ENCODE data around the gene NAP1L1.

The NAP1L1 gene

DNA sequence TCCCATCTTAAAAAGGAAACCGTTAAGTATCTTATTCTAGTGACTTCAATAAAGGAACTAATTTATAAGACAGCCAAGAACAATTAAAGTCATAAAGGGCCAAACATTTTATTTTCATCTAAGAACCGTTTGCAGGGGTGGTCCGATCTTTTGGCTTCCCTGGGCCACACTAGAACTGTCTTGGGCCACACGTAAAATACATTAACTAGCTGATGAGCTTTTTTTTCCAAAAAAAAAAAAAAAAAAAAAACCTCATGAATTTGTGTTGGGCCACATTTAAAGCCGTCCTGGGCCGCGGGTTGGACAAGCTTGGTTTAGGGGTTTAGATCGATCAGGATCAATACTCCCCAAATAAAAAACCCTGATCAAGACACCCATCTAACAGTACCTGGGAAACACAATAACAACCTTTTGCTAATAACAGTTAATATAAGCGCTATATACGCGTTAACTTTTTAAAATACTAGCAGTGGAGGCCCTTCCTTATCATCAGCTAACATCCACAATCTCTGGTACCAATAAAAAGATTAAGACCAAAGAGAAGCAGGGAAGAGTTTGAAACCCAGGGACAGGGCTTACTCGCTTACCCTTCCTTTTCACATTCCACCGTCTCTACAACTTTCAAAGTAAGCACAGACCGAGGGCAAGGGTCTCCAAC lies 1.1 kb downstream of the NAP1L1 start:
- no peak for DNase-seq

DNA sequence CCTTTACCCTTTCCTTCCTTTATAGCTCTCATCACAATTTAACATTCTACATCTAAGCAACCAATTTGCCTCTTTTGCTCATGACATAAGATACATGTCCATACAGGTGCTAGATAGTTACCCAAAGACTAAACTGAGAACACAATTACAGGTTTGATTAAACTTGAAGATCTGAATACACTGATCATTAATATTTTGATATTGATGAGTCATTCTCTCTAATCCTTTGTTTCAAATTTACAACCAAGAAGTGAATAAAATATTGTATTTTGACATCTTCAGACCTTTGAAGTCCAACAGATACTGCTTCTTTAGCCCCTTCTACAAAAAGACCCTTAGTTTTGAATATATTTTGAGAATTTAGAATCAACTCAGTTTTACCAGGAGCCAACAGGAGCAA lies 2.6 kb downstream of the NAP1L1 start:
- no peak for DNase-seq

DNA sequence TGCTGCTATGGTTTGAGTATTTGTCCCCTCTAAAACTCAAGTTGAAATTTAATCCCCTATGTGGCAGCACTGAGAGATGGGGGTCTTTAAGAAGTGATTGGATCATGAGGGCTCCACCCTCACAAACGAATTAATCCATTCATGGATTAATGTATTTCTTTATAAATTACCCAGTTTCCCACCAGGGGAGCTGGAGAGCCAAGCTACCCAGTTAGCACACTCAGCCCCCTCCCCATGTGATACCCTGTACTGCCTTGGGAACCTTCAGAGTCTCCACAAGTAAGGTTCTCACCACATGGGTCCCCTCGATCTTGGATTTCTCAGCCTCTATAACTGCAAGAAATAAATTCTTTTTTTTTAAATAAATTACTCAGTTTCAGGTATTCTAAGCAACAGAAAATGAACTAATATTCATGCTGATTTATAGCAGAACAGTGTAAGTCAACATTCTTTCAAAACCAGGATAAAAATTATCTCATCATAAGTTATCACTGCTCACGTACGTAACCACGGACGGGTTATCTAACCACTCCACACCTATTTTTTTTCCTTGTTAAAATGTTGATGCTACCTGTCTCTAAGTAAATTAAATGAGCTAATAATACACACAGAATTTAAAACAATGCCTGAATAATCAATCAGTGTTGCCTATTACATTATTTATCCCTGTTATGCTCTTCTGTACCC lies 3.6 kb downstream of the NAP1L1 start:
- DNase-seq = peak in 1 of 2 experiments; percentile 7

DNA sequence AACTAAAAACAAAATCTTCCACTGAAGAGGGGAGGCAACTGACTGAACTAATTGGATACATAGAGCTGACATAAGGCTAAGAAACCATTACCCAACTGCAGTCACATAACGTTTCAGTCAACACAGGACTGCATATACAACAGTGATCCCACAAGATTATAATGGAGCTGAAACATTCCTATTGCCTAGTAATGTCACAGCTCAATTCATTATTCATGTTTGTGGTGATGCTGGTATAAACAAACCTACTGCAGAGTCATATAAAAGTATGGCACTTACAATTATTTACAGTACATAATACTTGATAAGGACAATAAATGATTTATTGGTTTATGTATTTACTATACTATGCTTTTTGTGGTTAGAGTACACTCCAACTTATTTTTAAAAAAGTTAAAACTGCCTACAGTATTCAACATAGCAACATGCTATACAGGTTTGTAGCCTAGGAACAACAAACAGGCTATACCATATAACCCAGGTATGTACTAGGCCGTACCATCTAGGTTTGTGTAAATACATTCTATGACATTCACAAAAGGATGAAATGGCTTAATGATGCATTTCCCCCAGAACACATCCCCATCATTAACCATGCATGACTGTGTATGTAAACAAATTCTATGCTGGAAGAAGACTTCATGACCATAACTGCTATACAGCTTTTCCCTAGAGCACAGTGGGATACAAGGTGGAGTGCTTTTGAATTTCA lies 4.3 kb downstream of the NAP1L1 start:
- no peak for DNase-seq

DNA sequence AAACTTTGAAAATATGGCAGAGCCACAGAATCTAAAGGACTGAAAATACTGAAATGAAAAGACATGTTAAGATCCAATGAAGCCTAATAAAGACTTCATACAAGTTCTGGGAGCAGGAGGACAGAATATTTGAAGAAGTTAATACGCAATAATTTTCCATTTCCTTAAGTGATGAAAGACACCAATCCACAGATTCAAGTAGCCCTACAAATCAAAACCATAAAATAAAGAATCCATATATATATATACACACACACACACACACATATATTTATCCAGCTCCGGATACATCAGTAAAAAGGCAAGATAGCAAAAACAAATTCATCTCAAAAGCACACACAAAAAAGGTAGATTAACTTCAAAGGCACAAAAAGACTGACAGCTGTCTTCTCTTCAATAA lies 5.7 kb downstream of the NAP1L1 start:
- no peak for DNase-seq

DNA sequence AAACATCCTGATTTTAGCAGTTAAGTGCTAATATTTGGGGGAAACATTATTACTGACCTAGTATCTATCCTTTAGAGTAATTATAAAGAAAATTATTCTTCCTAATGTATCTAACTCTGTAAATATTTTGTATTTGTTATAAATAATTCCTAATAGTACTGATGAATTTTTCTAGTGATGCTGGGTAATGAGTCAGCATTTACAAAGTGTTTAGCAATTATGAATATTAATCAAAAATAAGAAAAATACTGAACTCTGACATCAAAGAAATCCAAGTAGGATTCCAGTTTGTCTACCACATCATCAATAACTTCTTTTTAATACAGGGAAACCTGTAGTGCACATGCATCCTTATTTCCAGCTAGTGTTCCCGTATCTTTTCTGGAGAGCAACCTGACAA lies 9.0 kb downstream of the NAP1L1 start:
- no peak for DNase-seq

DNA sequence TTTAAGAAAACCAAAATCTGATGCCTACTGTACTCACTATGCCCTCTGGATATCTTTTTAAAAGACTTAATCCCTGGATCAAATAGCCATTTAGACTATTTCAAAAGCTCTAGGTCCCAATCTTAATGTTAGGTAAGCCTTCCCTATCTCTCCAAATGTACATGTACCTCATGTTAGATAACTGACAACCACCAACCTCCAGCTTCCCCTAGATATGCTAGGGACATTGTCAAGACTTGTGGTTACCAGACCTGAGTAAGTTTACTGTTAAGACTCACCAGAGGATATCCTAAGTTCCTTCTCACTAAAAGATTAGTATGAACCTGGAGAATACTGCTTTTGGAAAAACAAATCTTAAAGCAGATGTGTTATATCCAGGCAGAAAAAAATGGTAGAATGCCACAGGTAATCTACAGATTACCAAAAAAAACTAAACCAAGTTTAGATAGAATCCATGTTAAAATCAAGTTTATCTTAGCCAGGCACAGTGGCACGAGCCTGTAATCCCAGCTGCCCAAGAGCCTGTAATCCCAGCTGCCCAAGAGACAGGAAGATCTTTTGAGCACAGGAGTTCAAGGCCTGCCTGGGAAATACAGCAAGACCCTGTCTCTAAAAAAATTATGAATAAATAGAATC lies 9.7 kb downstream of the NAP1L1 start:
- no peak for DNase-seq

DNA sequence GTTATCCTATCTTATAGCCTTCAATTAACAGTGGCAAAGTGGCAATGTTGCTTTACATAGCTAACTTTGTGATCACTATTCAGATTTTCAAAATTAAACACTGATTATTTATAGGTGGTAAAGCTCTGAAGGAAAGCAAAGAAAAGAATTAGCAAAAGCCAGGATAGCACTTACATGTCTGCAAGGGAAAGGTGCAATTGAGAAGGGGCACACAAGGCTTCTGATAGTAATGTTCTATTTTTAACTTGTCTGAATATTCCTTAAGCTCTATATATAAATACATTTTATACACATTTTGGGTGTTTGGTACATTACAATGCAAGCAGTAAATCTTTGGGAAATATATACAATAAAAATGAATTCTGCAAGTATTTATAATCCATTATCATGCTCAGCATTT lies 10.9 kb downstream of the NAP1L1 start:
- no peak for DNase-seq

DNA sequence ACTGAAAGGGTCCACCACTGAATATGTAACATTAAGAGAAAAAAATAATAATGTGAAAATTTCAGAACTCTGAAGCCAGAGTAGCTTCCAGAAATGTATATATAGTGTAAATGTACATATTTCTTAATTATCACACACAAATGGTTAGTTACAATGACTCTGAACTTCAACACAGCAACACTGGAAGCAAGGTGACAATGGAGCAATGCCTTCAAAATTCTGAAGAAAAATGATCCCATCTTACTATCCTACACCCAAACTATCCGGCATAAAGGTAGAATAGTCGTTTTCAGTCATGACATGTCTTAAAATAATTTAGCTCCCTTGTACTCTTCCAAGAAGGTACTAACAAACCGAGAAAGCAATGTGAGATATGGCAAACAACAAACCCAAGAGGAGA lies 11.9 kb downstream of the NAP1L1 start:
- DNase-seq = no peak

DNA sequence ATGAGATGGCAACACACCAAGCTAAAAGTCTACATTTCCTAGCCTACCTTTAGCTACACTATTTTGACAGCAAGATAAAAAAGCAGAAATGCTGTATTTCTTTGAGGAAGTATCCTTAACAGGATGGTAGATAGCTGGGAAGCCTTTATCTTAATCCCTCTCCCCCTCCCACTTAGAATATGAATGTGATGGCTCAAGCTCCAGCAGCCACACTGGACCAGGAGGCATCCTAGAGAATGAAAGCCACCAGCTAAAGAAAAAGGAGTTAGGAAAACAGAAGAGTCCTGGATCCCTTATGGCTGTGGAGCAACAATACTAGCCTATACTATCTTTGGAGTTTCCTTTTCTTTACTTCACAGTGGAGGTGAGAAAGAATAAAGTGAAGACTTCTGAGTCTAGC lies 15.1 kb downstream of the NAP1L1 start:
- no peak for DNase-seq

DNA sequence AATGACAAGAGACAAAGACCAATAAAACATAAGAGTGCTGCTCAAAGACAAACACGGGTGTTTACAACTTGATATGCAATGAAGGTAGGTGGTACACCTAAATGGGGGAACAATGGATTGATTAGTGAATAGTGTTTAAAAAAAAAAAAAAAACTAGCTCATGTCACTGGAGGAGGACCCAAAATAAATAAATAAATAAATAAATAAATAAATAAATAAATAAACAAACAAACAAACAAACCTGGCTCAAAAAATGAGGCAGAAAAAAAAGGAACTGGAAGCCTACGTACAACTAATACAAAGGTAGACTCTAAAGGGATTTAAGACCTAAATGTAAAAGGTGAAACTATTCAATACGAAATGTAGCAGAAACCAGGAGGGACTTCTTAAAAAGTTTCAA lies 18.6 kb downstream of the NAP1L1 start:
- no peak for DNase-seq

DNA sequence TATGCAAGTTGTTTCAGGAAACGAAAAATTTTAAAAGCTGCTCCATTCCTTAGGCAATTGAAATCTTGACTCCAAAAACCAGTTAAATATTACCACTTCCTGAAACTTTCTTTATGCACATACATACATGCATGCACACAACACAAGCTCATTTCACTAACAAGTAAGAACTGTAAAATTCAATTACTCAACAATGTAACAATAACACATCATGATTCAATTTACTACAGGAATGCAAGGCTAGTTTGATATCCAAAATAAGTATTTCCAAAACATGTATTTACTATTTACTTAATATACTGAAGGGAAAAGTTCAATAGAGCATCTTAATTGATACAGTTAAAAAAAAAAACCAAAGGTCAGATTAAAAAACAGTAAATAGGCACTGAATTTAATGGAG lies 19.6 kb downstream of the NAP1L1 start:
- DNase-seq = no peak

DNA sequence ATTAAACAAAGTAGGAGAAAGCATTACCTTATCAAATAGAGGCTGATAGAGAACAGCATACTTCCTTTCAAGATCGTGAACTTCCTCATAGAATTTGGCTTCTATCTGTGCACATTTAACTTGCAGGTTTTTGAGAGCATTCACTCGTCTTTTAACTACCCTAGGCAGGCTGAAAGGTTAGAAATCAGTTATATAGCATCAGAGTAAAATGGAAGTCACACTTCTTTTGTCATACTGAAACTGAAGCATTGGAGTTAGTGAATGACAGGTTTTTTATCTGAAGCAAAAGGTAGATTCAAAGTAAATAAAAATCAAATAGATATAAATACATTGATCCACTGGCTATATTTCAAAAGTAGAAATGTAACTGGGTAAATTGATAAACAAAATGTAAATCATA lies 24.4 kb downstream of the NAP1L1 start:
- DNase-seq = no peak

DNA sequence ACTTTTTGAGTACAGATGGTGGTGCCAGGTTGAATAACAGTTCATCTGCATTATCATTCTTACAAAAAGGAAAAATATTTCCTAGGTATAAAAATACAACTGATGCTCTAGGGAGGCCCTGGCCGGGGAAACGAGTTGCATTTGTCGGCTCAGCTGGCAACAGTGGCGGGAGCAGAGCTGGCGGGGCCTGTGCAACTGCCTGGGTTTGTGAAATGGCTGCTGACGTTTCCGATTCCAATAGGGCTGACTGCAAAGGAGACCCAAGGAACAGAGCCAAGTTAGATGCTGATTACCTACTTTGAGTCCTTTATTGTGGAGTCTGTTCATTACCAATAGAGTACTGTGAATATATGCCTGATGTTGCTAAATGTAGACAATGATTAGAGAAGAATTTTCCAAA lies 27.2 kb downstream of the NAP1L1 start:
- no peak for DNase-seq

DNA sequence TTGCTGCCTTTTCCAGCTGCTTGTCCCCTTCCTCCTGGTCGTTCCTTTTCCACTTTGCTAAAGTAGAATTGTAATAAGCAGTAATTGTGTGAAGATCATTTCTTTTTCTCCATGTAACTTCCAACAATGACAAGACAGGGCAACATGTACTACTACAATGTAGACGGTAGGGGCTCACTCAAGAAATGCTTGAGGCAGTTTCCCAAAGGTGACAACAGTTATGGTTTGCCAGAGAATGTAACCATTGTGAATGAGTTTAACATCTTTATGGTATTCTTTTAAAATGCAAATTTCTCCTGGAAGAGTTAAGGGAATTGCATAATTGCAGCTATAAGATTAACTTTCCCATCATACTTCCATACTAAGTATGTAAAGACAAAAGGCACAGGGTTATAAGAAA lies 29.1 kb downstream of the NAP1L1 start:
- no peak for DNase-seq

DNA sequence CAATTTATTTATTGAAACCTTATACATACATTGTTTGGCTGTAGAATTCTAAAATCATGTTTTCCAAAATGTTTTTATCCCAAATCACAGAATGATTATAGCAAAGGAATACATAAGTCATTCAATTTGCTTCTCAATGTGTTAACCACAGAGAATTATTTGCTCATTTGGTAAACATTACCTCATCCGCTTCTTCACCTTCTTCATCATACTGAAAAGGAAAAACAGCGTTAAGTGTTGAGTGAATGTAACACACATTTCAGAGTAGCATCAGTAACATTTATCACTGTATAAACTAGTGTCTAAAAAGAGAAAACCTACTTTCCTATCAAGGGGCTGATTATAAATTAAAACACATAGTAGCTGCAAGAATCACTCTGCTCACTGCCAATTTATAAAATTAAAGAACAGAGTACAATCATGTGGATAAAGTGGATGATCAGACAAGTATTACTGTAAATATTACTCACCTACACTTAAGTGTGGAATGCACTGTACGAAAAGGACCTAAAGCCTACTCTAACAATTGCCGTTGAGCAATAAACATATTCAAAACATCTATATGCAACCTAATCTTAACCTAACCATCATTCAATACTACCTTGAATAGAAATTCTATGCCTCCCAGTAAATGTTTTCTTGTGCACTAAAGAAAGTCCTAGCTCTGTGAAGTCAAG lies 34.8 kb downstream of the NAP1L1 start:
- DNase-seq = no peak

DNA sequence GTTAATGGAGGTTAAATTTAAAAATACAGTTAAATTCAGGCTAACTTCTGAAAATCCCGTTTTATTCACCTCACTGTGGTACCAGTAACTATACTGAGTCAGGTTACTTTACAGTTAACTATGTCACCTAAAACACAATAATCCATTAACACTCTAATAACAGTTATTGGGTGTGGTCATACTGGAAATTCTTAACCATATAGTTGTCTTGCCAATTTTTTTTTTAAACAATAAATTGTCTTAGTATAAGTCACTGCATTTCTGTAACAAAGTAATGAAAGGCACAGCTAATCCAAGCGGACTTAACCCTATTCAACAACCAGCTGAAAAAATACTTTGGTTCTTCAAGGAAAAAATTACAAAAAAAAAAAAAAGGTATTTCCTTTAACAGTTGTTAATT lies 36.7 kb downstream of the NAP1L1 start:
- DNase-seq = no peak

DNA sequence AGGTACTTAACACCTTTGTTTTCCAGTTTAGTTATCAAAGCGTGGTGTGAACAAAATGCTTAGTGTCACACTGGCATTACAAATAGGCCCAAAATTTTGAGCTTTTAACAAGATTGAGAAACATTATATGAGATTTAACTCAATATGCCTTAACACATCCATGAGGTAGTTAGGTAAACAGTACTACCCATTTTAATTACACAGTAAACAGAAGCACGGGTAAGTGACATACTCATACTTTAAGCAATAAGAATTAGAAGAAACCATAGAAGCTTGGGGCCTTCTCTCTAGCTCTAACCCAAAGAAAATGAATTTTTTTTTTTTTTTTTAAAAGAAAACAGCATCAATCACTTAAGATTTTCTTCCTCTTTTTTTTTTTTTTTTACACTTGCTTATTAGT lies 37.4 kb downstream of the NAP1L1 start:
- DNase-seq = no peak

DNA sequence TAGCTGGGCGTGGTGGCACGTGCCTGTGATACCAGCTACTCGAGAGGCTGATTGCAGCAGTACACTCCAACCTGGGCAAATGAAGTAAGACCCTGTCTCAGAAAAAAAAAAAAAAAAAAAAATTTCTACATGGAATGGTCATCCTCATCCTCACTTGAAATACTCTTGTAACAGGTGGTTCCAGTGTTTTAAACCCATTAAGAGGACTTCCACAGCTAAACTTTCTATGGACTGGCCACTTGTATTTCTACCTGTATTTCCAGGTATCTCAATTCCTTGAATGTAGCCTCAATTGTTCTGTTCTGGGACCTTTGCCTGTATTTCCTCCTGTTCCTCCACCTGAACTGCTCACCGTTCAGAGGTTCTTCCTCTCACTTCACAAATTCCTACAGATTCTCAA lies 41.1 kb downstream of the NAP1L1 start:
- DNase-seq = no peak

DNA sequence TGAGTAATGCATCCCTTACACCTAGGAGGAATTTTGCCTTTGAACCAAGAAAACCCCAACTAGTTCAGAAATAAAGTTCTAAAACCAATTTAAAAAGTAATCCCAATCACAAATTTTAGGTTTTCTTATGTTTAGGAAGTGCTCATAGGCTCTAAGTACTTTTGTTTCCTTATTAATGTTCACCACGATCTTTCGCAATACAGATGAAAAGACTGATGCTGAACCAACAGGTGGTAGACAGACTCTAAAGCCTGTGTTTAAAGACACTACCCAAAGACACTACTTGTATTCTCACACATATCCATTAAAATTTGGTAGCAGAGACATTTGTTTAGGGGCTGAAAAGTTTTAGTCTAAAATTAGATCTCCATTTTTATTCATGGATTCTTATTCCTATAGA lies 42.3 kb downstream of the NAP1L1 start:
- DNase-seq = no peak

DNA sequence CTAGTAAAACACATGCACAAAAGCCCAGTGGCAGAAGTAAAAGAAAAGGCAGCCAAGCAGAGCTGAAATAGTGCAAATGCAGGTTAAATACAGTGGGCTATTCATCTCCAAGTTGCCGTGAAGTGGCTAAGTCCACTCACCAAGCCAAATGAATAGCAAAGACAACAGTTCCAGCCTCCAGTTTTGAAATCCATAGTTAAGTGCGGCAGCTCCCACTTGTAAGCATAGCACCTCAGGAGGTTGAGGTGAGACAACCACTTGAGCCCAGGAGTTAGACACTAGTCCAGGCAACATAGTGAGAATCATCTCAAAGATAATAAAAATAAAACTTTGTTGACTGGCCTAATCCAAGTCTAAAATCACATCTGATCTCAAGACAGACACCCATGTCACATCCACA lies 43.1 kb downstream of the NAP1L1 start:
- DNase-seq = no peak

DNA sequence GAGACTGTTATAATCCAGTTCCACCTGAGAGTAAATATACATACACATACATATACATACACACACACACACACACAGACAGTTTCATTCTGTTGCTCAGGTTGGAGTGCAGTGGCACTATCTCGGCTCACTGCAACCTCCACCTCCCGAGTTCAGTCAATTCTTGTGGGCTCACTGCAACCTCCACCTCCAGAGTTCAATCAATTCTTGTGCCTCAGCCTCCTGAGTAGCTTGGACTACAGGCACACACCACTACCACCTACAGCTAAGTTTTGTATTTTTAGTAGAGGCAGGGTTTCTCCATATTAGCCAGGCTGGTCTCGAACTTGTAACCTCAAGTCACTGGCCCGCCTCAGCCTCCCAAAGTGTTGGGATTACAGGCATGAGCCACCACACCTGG lies 44.0 kb downstream of the NAP1L1 start:
- DNase-seq = no peak

DNA sequence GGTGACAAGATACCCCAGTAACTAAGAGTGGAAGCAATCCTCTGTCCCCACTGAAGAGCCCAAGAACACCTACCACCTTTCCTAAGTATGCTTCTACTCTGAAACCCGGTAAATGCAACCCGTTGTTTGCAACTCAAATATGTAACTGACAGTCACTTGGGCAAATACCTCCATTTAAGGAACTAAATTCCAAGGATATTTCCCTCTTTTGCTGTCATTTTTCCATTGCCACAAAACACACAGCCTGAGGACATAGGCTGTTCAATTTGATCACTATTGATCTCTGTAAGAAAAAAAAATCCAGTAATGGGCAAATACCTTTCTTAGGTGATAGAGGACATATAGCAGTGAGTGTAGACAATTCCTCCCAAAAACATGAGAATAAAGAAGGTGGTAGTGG lies 46.3 kb downstream of the NAP1L1 start:
- DNase-seq = no peak
